Measurements from ENCODE around the gene STAU1. TPM values are rescaled to one million over a fixed set of nuclear protein-coding genes. Genes with fewer than 3 reads are reported as not detected.

The STAU1 gene
- polyA plus RNA-seq, 1 experiment: 80.7 TPM

- Histone ChIP-seq H3K4me3 (ENCODE audit: low read depth, low read length) (no peak overlapping the region), H3K9me3 (ENCODE audit: control insufficient read depth, insufficient read depth, low read length) (no peaks in the 10 kb centered on the region), H3K27me3 (ENCODE audit: control insufficient read depth, insufficient read depth, low read length) (no peaks in the 10 kb centered on the region), H3K27ac (ENCODE audit: low read depth, low read length) (no peak overlapping the region)
- DNase-seq (ENCODE audit: low read depth, low spot score): no peak
- TF ChIP-seq, protein P1, sequence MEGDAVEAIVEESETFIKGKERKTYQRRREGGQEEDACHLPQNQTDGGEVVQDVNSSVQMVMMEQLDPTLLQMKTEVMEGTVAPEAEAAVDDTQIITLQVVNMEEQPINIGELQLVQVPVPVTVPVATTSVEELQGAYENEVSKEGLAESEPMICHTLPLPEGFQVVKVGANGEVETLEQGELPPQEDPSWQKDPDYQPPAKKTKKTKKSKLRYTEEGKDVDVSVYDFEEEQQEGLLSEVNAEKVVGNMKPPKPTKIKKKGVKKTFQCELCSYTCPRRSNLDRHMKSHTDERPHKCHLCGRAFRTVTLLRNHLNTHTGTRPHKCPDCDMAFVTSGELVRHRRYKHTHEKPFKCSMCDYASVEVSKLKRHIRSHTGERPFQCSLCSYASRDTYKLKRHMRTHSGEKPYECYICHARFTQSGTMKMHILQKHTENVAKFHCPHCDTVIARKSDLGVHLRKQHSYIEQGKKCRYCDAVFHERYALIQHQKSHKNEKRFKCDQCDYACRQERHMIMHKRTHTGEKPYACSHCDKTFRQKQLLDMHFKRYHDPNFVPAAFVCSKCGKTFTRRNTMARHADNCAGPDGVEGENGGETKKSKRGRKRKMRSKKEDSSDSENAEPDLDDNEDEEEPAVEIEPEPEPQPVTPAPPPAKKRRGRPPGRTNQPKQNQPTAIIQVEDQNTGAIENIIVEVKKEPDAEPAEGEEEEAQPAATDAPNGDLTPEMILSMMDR (IDR thresholded peaks at IDR 0.05; ENCODE audit: low read depth, low read length): no peak
- ChIA-PET POLR2A (interaction anchor here (0.6 kb wide), 1 partner anchor 21 kb away, joined by 3 read pairs; no protein-coding TSS in a partner anchor), CTCF (interaction anchor here (1.2 to 2.6 kb wide), 2 partner anchors 28 to 55 kb away, joined by 3 to 10 read pairs; no protein-coding TSS in a partner anchor)
Measured at GRCh38 chr20:49161428-49162152, 26.5 kb downstream of the STAU1 start.

GRCh38 chr20:49160057-49160929 lies 27.8 kb downstream of the STAU1 start:
- ChIA-PET CTCF (interaction anchor here (2.6 kb wide), 1 partner anchor 57 kb away, joined by 10 read pairs; no protein-coding TSS in a partner anchor), POLR2A (no interaction called here)
- no peaks in the 10 kb centered on the region for H3K27me3 ChIP-seq (ENCODE audit: control insufficient read depth, insufficient read depth, low read length)
- no peaks in the 10 kb centered on the region for H3K9me3 ChIP-seq (ENCODE audit: control insufficient read depth, insufficient read depth, low read length)
- TF ChIP-seq, protein P1 (IDR thresholded peaks at IDR 0.05; ENCODE audit: low read depth, low read length): no peak
- DNase-seq (ENCODE audit: low read depth, low spot score): no peak
- H3K27ac ChIP-seq (ENCODE audit: low read depth, low read length): no peak overlapping the region
- H3K4me3 ChIP-seq (ENCODE audit: low read depth, low read length): no peak overlapping the region

GRCh38 chr20:49157146-49157545 lies 31.0 kb downstream of the STAU1 start:
- H3K27ac ChIP-seq (ENCODE audit: low read depth, low read length): no peak overlapping the region
- TF ChIP-seq, protein P1 (IDR thresholded peaks at IDR 0.05; ENCODE audit: low read depth, low read length): no peak
- CTCF ChIA-PET: interaction anchor here (2.1 kb wide), 1 partner anchor 60 kb away, joined by 5 read pairs; no protein-coding TSS in a partner anchor
- POLR2A ChIA-PET: interaction anchor here (0.7 kb wide), 1 partner anchor 23 kb away, joined by 3 read pairs; no protein-coding TSS in a partner anchor
- H3K27me3 ChIP-seq (ENCODE audit: control insufficient read depth, insufficient read depth, low read length): no peaks in the 10 kb centered on the region
- no peak overlapping the region for H3K4me3 ChIP-seq (ENCODE audit: low read depth, low read length)
- DNase-seq (ENCODE audit: low read depth, low spot score): no peak
- no peaks in the 10 kb centered on the region for H3K9me3 ChIP-seq (ENCODE audit: control insufficient read depth, insufficient read depth, low read length)

DNA sequence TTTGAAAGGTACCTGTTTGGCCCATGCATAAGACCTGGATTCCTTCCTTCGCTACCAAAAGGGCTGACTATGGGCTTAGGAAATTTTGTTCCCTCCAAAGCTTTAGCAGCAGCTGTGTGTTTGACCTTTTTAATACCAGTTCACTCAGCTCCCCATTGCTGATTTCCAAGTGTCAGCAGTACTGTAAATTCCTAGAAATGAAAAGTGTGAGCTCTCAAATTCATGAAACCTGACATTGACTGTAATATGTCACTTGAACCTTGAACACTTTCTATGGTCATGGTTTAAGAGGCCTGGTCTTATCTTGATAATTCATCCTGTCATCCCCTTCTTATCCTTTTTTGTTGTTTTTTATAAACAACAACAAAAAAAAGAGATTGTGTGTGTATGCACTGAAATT lies 31.7 kb downstream of the STAU1 start:
- no peaks in the 10 kb centered on the region for H3K27me3 ChIP-seq (ENCODE audit: control insufficient read depth, insufficient read depth, low read length)
- TF ChIP-seq, protein P1 (IDR thresholded peaks at IDR 0.05; ENCODE audit: low read depth, low read length): no peak
- ChIA-PET CTCF (interaction anchor here (2.1 kb wide), 1 partner anchor 61 kb away, joined by 5 read pairs; no protein-coding TSS in a partner anchor), POLR2A (no interaction called here)
- H3K27ac ChIP-seq (ENCODE audit: low read depth, low read length): no peak overlapping the region
- H3K4me3 ChIP-seq (ENCODE audit: low read depth, low read length): no peak overlapping the region
- DNase-seq (ENCODE audit: low read depth, low spot score): no peak
- H3K9me3 ChIP-seq (ENCODE audit: control insufficient read depth, insufficient read depth, low read length): no peaks in the 10 kb centered on the region

Measured in AG04450 (cell line).